ENCODE data around the gene PPP1R9A. TPM values are rescaled to one million over a fixed set of nuclear protein-coding genes. Genes with fewer than 3 reads are reported as not detected.
A peak's percentile ranks its signal among the peaks of the same experiment; 100 is the strongest.

PPP1R9A gene
- total RNA-seq, 1 donor from 2014 or later, result 1.2 TPM

GRCh38 chr7:95338832-95339231 is 431.4 kb downstream of the PPP1R9A start:
- ATAC-seq (peak; percentile 55), DNase-seq (ENCODE audit: low spot score) (no peak)

- DNase-seq (ENCODE audit: low spot score), result no peak
- peak; percentile 21 for ATAC-seq
Observed at GRCh38 chr7:95340491-95340890, 433.1 kb downstream of the PPP1R9A start.

- peak; percentile 3 for ATAC-seq
- DNase-seq (ENCODE audit: low spot score), result no peak
Observed at GRCh38 chr7:95342029-95342428, 434.6 kb downstream of the PPP1R9A start.

- DNase-seq (ENCODE audit: low spot score) (no peak), ATAC-seq (peak; percentile 16)
Observed at GRCh38 chr7:95342642-95343307, 435.4 kb downstream of the PPP1R9A start.
